ENCODE data around the gene MCFD2. TPM values are rescaled to one million over a fixed set of nuclear protein-coding genes. Genes with fewer than 3 reads are reported as not detected.
A peak's percentile ranks its signal among the peaks of the same experiment; 100 is the strongest.

MCFD2 gene
- total RNA-seq, 3 donors from 2014 or later: 83.0 to 94.8 (median 89.8) TPM

GRCh38 chr2:46875226-46875899 lies 40.2 kb downstream of the MCFD2 start:
- intact Hi-C loops (cut with DNase I; ENCODE audit: low total_unique reads): loop anchor here (10.0 kb wide), 1 partner anchor 231 kb away; no protein-coding TSS in a partner anchor
- peak overlapping the region in 1 of 2 donors; percentile 79 for H3K27ac ChIP-seq
- no peak for DNase-seq (ENCODE audit: low spot score in 2 of 2)
- no peaks in the 10 kb centered on the region for H3K36me3 ChIP-seq
- no peak overlapping the region for H3K4me3 ChIP-seq
- H3K4me1 ChIP-seq: peaks cover 0 to 10% of the 10 kb centered on the region in 2 donors
- no peak for TF ChIP-seq POLR2A (IDR thresholded peaks at IDR 0.05)
- no peak for TF ChIP-seq CTCF (IDR thresholded peaks at IDR 0.05)
- TF ChIP-seq POLR2AphosphoS5 (IDR thresholded peaks at IDR 0.05): no peak
- H3K27me3 ChIP-seq: no peaks in the 10 kb centered on the region
- no peaks in the 10 kb centered on the region for H3K9me3 ChIP-seq

- intact Hi-C loops (cut with DNase I; ENCODE audit: low total_unique reads): loop anchor here (10.0 kb wide), 1 partner anchor 230 kb away; no protein-coding TSS in a partner anchor
- peak overlapping the region; percentile 79 to 82 for H3K27ac ChIP-seq
- DNase-seq (ENCODE audit: low spot score in 2 of 2): no peak
Observed at GRCh38 chr2:46874236-46874929, 41.2 kb downstream of the MCFD2 start.

GRCh38 chr2:46873604-46874068 lies 42.0 kb downstream of the MCFD2 start:
- no peak for TF ChIP-seq POLR2A (IDR thresholded peaks at IDR 0.05)
- peak in 2 of 3 donors; percentile 73 to 83 for TF ChIP-seq POLR2AphosphoS5 (IDR thresholded peaks at IDR 0.05)
- no peak for TF ChIP-seq CTCF (IDR thresholded peaks at IDR 0.05)
- Histone ChIP-seq H3K36me3 (no peaks in the 10 kb centered on the region), H3K27ac (peak overlapping the region; percentile 79 to 82), H3K4me3 (no peak overlapping the region), H3K4me1 (peaks cover 0 to 10% of the 10 kb centered on the region in 2 donors), H3K9me3 (no peaks in the 10 kb centered on the region), H3K27me3 (no peaks in the 10 kb centered on the region)
- DNase-seq (ENCODE audit: low spot score in 2 of 2): peak; percentile 71 to 81
- intact Hi-C loops (cut with DNase I; ENCODE audit: low total_unique reads): loop anchor here (10.0 kb wide), 1 partner anchor 229 kb away; no protein-coding TSS in a partner anchor

More at GRCh38 chr2:46874236-46874929, 41.2 kb downstream of the MCFD2 start:
- H3K9me3 ChIP-seq: no peaks in the 10 kb centered on the region
- no peak overlapping the region for H3K4me3 ChIP-seq
- no peaks in the 10 kb centered on the region for H3K36me3 ChIP-seq
- TF ChIP-seq POLR2AphosphoS5 (IDR thresholded peaks at IDR 0.05): no peak
- TF ChIP-seq CTCF (IDR thresholded peaks at IDR 0.05): no peak
- TF ChIP-seq POLR2A (IDR thresholded peaks at IDR 0.05): no peak
- peaks cover 0 to 10% of the 10 kb centered on the region in 2 donors for H3K4me1 ChIP-seq
- H3K27me3 ChIP-seq: no peaks in the 10 kb centered on the region

GRCh38 chr2:46872902-46873603 lies 42.6 kb downstream of the MCFD2 start:
- H3K27ac ChIP-seq: peak overlapping the region; percentile 79 to 82
- no peak overlapping the region for H3K4me3 ChIP-seq
- peak in 1 of 3 donors; percentile 24 for TF ChIP-seq CTCF (IDR thresholded peaks at IDR 0.05)
- TF ChIP-seq POLR2AphosphoS5 (IDR thresholded peaks at IDR 0.05): no peak
- no peaks in the 10 kb centered on the region for H3K36me3 ChIP-seq
- intact Hi-C loops (cut with DNase I; ENCODE audit: low total_unique reads): loop anchor here (10.0 kb wide), 1 partner anchor 228 kb away; no protein-coding TSS in a partner anchor
- no peaks in the 10 kb centered on the region for H3K27me3 ChIP-seq
- H3K9me3 ChIP-seq: no peaks in the 10 kb centered on the region
- H3K4me1 ChIP-seq: peaks cover 0 to 10% of the 10 kb centered on the region in 2 donors
- no peak for DNase-seq (ENCODE audit: low spot score in 2 of 2)

Measured in breast epithelium (tissue), 4 donors.